Activated CD8-positive, alpha-beta memory T cell treated with anti-CD3 and anti-CD28 coated beads for 36 hours (primary cell): ENCODE data around the gene AGT. TPM values are rescaled to one million over a fixed set of nuclear protein-coding genes. Genes with fewer than 3 reads are reported as not detected.
"Not testable (repeated sequence)": the region's sequence is repeated elsewhere in the genome, so short reads cannot be mapped to it uniquely, and the experiment has no call there.

Source experiments
- CTCF ChIA-PET: fragments of 350-600 bp; sonication (Branson Sonifier 250); formaldehyde crosslinking; loops from one replicate; lab custom pipeline; 2021; ENCODE audit warnings: antibody characterized with exemption; lab: Charles Lee
- POLR2A ChIA-PET: fragments of 350-600 bp; sonication (Branson Sonifier 250); formaldehyde crosslinking; loops from one replicate; lab custom pipeline; 2021; ENCODE audit warnings: antibody characterized with exemption; lab: Charles Lee
- total RNA-seq, 2 experiments: library from RNA; stranded (reverse); gene quantifications; one replicate each; pipeline ENCODE4 v1.2.3, GENCODE V29; 2021

The AGT gene
- total RNA-seq, 2 experiments from 2014 or later = not detected

DNA sequence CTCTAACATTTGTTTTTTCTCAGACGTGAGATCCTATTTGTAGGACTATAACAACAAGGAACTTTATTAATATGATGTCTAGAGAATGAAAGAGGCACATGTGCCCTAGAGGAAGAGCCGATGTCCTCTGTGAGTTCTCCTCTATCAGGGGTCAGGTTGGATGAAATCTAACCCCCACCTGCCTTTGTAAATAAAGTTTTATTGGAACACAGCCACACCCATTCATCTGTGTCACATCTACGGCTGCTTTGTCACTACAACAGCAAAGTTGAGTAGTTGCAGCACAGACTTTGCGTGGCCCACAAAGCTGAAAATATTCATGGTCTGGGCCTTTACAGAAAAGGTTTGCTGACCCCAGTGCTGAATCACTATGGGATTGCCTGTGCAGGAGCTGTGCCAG, 32.7 kb upstream of the AGT start:
- ChIA-PET POLR2A (no interaction called here), CTCF (no interaction called here)

DNA sequence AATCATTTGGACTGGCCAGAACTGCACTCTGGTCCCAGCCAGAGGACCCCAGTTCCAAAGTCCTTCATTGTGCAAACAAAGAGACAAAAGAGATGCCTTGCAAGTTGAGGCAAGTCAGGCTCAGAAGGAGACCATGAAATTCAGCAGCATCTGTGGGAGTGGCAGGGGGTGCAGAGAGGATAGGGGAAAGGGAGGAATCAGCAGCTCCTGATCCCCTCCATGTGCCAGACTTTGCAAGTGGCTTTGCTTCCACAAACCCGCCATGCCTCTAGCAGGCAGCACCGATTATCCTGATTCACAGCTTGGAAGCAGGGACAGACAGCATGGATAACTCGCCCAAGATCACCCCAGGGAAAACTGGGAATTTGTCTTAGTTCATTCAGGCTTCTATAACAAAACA, 31.1 kb upstream of the AGT start:
- CTCF ChIA-PET = no interaction called here
- POLR2A ChIA-PET = no interaction called here

- ChIA-PET CTCF (no interaction called here), POLR2A (no interaction called here)
Observed at GRCh38 chr1:230744382-230744781, 30.5 kb upstream of the AGT start.

- CTCF ChIA-PET = no interaction called here
- POLR2A ChIA-PET = no interaction called here
Observed at GRCh38 chr1:230743899-230744298, 30.0 kb upstream of the AGT start.

GRCh38 chr1:230739564-230740290, 25.8 kb upstream of the AGT start:
- CTCF ChIA-PET = no interaction called here
- POLR2A ChIA-PET = no interaction called here

GRCh38 chr1:230737622-230738262, 23.8 kb upstream of the AGT start:
- ChIA-PET POLR2A (no interaction called here), CTCF (no interaction called here)

DNA sequence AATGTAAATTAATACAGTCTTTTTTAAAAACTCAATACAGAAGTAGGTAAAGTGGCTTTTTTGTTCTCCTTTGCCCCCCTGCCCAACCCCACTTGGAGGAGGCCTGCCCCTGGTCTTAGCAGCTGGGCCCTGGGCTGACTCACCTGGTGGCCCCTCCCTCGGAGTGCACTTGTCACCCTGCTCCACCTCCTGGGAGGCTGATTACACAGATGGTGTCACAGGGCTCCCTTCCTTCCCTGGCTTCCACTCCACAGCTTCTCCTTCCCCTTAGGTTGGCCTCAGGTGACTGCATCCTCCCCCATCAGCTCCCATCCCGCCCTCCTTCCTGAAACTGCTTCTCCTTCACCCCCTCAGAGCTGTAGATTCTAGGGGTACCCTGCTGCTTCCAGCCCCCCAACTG, 21.5 kb upstream of the AGT start:
- ChIA-PET CTCF (no interaction called here), POLR2A (no interaction called here)

DNA sequence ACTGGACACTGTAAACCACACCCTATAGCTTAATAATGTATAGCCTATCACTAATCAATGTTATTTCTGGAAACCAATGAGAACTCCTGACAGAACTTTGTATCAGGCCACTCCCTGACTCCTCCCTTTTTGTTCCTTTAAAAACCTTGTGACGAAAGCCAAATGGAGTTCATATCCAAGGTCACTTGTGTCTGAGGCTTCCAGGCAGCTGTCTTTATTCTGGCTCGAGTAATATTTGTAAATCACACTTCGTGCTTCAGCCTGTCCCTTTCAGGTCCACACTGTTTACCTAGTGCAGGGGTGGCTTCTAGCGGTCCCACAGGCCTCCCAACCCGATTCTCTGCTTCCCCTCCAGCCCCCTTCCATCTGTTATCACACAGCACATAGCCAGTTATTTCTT, 17.1 kb upstream of the AGT start:
- POLR2A ChIA-PET = no interaction called here
- CTCF ChIA-PET = interaction anchor here (0.6 kb wide), 1 partner anchor 935 kb away, joined by 3 read pairs; no protein-coding TSS in a partner anchor

GRCh38 chr1:230728710-230729392, 14.9 kb upstream of the AGT start:
- ChIA-PET CTCF (no interaction called here), POLR2A (no interaction called here)

DNA sequence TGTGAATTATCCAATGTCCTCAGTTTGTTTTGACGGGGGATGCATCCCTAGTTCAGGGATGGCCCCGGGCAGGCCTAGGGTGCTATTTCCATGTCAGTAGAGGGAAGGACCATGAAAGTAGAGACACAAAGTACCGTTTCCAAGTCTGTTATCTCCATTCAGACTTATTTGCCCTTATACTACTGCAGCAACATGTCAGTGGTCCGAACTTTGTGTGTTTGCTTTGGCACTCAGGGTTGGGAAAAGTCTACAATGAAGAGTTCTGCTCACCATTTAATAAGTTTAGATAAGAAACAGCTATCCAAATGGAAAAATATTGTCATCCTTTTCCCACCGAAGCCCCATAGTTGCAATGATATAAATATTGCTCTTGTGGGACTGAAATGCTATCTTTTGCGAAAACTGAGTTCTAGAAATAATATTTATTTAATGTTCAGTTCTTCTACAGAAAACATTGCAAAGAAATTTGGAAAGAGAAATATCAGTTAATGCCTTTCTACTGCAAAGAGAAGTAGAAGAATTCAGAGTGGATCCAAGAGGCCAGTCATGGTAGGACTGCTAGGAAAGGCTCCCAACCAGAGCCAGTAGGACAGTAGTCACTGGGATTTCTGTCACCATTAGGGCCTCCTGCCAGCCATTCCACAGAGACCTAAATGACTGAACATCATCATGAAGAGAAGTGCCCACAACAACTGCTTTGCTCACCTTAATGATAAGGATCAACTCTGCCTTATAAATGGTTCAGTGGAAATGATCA, 11.5 kb upstream of the AGT start:
- ChIA-PET CTCF (no interaction called here), POLR2A (no interaction called here)

- CTCF ChIA-PET = not testable (repeated sequence)
Observed at GRCh38 chr1:230721849-230722522, 8.1 kb upstream of the AGT start.

GRCh38 chr1:230717251-230717650, 3.3 kb upstream of the AGT start:
- CTCF ChIA-PET = no interaction called here
- POLR2A ChIA-PET = no interaction called here

More at GRCh38 chr1:230721849-230722522, 8.1 kb upstream of the AGT start:
- POLR2A ChIA-PET = not testable (repeated sequence)

GRCh38 chr1:230716453-230716852, 2.5 kb upstream of the AGT start:
- POLR2A ChIA-PET, CTCF ChIA-PET: not testable (repeated sequence)

DNA sequence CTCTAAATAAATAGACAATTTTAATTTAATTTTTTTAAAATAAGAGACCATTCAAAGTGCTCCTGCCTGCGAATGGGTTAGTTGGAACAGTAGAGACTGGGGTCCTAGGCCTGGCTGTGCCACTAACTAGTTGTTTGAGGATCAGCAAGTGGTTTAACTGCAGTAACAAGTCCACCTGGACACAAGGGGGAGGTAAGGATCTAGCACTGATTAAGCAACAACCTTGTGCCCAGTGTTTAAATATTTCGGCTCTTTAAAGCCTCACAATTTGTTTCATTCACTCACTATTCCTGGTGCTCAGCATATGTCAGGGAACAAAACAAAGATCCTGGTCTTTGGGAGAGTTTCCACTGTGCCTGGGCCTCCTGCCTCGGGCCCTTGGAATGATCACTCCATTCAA, 1.6 kb upstream of the AGT start:
- POLR2A ChIA-PET = no interaction called here
- CTCF ChIA-PET = no interaction called here

GRCh38 chr1:230713547-230713914, 391 bp downstream of the AGT start:
- POLR2A ChIA-PET = no interaction called here
- CTCF ChIA-PET = no interaction called here

GRCh38 chr1:230713138-230713537, 784 bp downstream of the AGT start:
- ChIA-PET POLR2A (no interaction called here), CTCF (no interaction called here)

GRCh38 chr1:230712470-230712942, 1.4 kb downstream of the AGT start:
- ChIA-PET POLR2A (no interaction called here), CTCF (no interaction called here)

DNA sequence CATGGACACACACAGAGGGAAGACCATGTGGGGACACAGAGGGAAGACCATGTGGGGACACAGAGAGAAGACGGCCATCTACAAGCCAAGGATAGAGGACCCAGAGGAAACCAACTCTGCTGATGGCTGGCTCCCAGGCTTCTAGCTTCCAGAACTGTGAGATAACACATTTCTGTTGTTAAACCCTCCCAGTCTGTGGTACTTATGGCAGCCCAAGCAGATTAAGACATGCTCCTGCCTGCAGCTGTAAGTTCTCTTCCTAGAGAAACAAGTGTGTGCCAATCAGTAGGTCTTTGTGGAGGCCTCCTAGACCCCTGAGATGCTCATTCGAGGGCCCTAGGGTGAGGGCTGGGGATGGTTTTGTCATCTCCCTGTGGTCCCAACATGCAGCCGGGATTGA, 2.7 kb downstream of the AGT start:
- POLR2A ChIA-PET = no interaction called here

DNA sequence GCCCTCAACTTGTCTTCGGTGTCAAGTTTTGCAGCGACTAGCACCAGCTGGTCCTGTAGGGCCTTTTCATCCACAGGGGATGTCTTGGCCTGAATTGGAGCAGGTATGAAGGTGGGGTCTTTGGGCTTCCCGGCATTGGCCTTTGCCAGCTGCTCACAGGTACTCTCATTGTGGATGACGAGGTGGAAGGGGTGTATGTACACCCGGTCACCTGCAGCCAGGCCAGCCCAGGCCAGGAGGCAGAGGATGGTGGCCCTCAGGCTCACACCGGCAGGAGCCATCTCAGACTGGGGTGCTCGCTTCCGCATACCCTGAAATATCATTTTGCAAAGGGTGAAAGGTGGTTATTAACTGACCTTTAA, 3.4 kb downstream of the AGT start:
- ChIA-PET CTCF (no interaction called here), POLR2A (no interaction called here)

More for the DNA sequence above, 2.7 kb downstream of the AGT start:
- CTCF ChIA-PET = no interaction called here
